ENCODE measurements around the gene NEDD8.
A peak's percentile ranks its signal among the peaks of the same experiment; 100 is the strongest.

NEDD8 gene

DNA sequence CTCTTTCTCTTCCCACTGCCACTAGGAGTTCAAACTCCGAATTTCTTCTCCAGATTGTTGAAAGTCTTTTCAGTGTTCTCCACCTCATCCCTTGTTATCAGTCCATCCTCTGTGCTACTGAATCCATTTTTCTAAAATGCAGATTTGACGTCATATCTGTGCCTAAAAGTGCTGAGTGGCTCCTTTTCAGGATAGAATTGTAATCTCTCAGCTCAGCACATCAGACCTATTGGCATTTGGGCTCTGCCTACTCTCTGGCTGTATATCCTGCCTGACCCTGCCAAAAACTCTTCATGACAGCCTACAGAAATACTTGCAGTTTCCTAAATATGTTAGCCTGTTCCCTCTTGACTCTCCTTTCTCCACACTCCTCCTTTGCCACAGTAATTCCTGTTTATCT lies 40.3 kb upstream of the NEDD8 start:
- Histone ChIP-seq H3K4me1 (ENCODE audit: control insufficient read depth in 1 of 2, insufficient read depth in 2 of 2, low read length in 2 of 2) (peaks cover 20 to 27% of the 10 kb centered on the region in 2 donors), H3K4me3 (ENCODE audit: low read depth in 1 of 2, low read length in 2 of 2) (no peak overlapping the region), H3K36me3 (ENCODE audit: control insufficient read depth in 1 of 2, insufficient read depth in 2 of 2, low read length in 2 of 2) (peaks cover 8 to 22% of the 10 kb centered on the region in 2 donors), H3K27ac (ENCODE audit: low read depth, low read length) (no peak overlapping the region), H3K9ac (ENCODE audit: low read depth in 1 of 2, low read length in 2 of 2) (peak overlapping the region in 1 of 2 donors; percentile 8), H3K27me3 (ENCODE audit: control insufficient read depth in 1 of 2, insufficient read depth in 2 of 2, low read length in 2 of 2) (no peaks in the 10 kb centered on the region), H3K9me3 (ENCODE audit: control insufficient read depth in 1 of 2, low read length in 2 of 2) (no peaks in the 10 kb centered on the region)

DNA sequence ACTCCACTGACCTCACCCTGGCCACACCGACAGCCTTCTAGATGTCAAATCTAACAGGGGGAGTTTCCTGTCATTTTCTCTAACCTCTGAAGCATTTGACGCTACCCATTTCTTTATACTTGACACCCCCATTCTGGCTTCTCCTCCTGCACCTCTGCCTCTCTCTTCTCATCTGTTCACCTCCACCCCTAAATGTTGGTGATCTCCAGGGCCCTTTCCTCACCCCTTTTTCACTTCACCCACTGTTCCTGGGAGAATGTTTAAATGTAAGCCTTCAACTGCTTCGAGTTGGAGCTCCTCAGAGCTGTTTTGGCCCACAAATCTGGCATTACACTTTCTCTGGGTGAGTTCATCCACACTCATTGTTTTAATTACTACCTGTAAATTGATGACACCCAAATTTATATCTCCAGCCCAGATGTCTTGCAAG lies 39.7 kb upstream of the NEDD8 start:
- peaks cover 20 to 27% of the 10 kb centered on the region in 2 donors for H3K4me1 ChIP-seq (ENCODE audit: control insufficient read depth in 1 of 2, insufficient read depth in 2 of 2, low read length in 2 of 2)
- no peaks in the 10 kb centered on the region for H3K9me3 ChIP-seq (ENCODE audit: control insufficient read depth in 1 of 2, low read length in 2 of 2)
- H3K27ac ChIP-seq (ENCODE audit: low read depth, low read length) = peak overlapping the region; percentile 96
- H3K27me3 ChIP-seq (ENCODE audit: control insufficient read depth in 1 of 2, insufficient read depth in 2 of 2, low read length in 2 of 2) = no peaks in the 10 kb centered on the region
- H3K9ac ChIP-seq (ENCODE audit: low read depth in 1 of 2, low read length in 2 of 2) = peak overlapping the region; percentile 96 to 98
- peaks cover 13 to 28% of the 10 kb centered on the region in 2 donors for H3K36me3 ChIP-seq (ENCODE audit: control insufficient read depth in 1 of 2, insufficient read depth in 2 of 2, low read length in 2 of 2)
- H3K4me3 ChIP-seq (ENCODE audit: low read depth in 1 of 2, low read length in 2 of 2) = peak overlapping the region; percentile 91 to 94

DNA sequence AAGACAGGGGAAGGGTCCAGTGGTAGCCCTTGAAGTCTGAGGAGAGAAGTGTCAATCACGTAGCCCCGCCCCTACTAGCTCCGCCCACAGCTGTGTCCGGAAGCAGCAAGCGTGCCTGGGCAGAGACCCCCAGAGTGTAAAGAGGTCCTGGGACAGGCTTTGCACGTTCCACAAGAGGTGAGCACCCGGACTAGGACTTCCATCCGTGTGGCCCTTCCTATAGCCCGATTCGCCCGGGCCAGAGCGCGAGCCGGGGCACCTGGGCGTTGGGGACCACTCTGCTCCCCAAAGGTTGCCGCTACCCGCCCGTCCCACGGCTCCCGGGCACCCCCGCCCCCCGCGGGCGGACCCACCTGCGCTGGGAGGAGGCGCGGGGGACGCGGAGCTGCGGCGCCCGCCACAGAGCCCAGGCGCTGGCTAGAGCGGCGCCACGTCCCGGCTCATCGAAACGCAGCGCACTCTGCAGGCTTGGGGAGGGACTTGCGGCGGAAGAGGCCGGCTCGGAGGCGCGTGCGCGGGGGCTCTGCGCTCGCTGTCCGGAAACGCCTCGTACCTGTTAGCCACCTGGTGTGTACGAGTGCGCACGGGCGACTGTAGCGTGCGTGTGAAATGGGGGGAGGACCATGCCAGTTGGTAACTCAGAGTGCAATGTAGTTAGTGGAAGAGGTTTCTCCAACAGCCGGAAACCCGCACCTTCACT lies 39.1 kb upstream of the NEDD8 start, which contains the start of gene RABGGTA:
Gene RABGGTA, minus strand, starts transcription at position 464 of the 700 bp plus-strand sequence. CDS start 482 bp downstream, outside the sequence.
- H3K36me3 ChIP-seq (ENCODE audit: control insufficient read depth in 1 of 2, insufficient read depth in 2 of 2, low read length in 2 of 2) = peaks cover 18 to 33% of the 10 kb centered on the region in 2 donors
- H3K4me1 ChIP-seq (ENCODE audit: control insufficient read depth in 1 of 2, insufficient read depth in 2 of 2, low read length in 2 of 2) = peaks cover 20 to 27% of the 10 kb centered on the region in 2 donors
- H3K9ac ChIP-seq (ENCODE audit: low read depth in 1 of 2, low read length in 2 of 2) = peak within 1 kb of the TSS; percentile 96 to 98
- peak within 1 kb of the TSS; percentile 91 to 94 for H3K4me3 ChIP-seq (ENCODE audit: low read depth in 1 of 2, low read length in 2 of 2)
- H3K27me3 ChIP-seq (ENCODE audit: control insufficient read depth in 1 of 2, insufficient read depth in 2 of 2, low read length in 2 of 2) = no peaks in the 10 kb centered on the region
- peak within 1 kb of the TSS; percentile 96 for H3K27ac ChIP-seq (ENCODE audit: low read depth, low read length)
- H3K9me3 ChIP-seq (ENCODE audit: control insufficient read depth in 1 of 2, low read length in 2 of 2) = no peaks in the 10 kb centered on the region

DNA sequence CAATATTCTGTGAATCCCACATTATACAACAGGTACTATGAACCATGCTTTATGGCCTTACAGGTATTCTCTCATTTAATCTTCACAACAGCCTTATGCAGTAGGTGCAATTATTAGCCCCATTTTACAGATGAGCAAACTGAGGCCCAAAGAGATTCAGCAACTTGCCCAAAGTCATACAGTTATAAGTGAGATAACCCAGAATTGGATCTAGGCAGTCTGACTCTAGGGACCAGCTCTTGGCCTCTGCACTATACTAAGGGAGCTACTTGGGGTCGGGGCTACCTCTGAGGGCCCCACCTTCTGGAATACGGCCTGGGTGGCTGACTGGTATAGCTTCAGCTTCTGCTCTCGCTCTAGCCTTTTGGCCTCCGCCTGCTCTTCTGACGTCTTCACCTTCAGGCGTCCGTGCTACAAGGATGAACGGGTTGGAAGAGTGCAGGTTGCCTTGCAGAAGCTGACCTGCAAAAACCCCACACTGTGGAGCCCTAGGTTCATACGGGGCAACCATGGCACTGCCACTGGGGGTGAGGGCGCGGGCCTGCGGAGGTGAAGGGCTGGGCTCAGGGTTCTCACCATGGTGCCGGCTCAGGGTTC lies 38.5 kb upstream of the NEDD8 start:
- H3K27me3 ChIP-seq (ENCODE audit: control insufficient read depth in 1 of 2, insufficient read depth in 2 of 2, low read length in 2 of 2) = no peaks in the 10 kb centered on the region
- peaks cover 18 to 27% of the 10 kb centered on the region in 2 donors for H3K4me1 ChIP-seq (ENCODE audit: control insufficient read depth in 1 of 2, insufficient read depth in 2 of 2, low read length in 2 of 2)
- peak overlapping the region; percentile 96 for H3K27ac ChIP-seq (ENCODE audit: low read depth, low read length)
- no peaks in the 10 kb centered on the region for H3K9me3 ChIP-seq (ENCODE audit: control insufficient read depth in 1 of 2, low read length in 2 of 2)
- peak overlapping the region; percentile 91 to 94 for H3K4me3 ChIP-seq (ENCODE audit: low read depth in 1 of 2, low read length in 2 of 2)
- peak overlapping the region; percentile 96 to 98 for H3K9ac ChIP-seq (ENCODE audit: low read depth in 1 of 2, low read length in 2 of 2)
- H3K36me3 ChIP-seq (ENCODE audit: control insufficient read depth in 1 of 2, insufficient read depth in 2 of 2, low read length in 2 of 2) = peaks cover 22 to 40% of the 10 kb centered on the region in 2 donors

DNA sequence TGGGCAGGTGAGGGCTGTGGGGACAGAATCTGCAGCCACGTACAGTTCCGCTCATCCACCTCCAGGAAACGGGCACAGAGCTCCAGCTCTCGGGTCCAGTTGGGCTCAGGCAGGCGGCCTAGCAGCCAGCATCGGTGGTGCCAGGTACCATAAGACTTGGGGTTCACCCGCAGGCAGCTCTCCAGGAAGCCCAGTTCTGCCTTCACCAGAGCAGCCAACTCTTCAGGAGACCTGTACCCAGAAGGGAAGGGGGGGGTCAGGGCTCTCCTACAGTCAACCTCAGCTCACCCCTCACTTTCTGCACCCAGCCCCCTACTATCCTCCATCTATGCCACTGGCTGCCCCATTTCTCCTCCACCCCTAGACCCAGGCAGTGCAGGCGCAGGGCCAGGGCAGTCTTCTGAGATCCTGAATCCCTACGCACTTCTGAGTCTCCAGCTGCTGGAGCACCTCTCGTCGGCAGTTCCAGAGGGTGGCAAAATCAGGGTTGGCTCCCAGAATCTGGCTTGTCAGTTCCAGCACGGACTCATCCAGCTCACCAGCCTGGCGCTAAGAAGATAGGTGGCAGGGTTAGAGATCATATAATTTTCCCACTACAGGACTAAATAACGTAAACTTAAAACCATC lies 37.9 kb upstream of the NEDD8 start:
- H3K4me1 ChIP-seq (ENCODE audit: control insufficient read depth in 1 of 2, insufficient read depth in 2 of 2, low read length in 2 of 2) = peaks cover 18 to 27% of the 10 kb centered on the region in 2 donors
- H3K9me3 ChIP-seq (ENCODE audit: control insufficient read depth in 1 of 2, low read length in 2 of 2) = no peaks in the 10 kb centered on the region
- no peak overlapping the region for H3K4me3 ChIP-seq (ENCODE audit: low read depth in 1 of 2, low read length in 2 of 2)
- no peak overlapping the region for H3K9ac ChIP-seq (ENCODE audit: low read depth in 1 of 2, low read length in 2 of 2)
- peaks cover 22 to 46% of the 10 kb centered on the region in 2 donors for H3K36me3 ChIP-seq (ENCODE audit: control insufficient read depth in 1 of 2, insufficient read depth in 2 of 2, low read length in 2 of 2)
- H3K27ac ChIP-seq (ENCODE audit: low read depth, low read length) = no peak overlapping the region
- no peaks in the 10 kb centered on the region for H3K27me3 ChIP-seq (ENCODE audit: control insufficient read depth in 1 of 2, insufficient read depth in 2 of 2, low read length in 2 of 2)

DNA sequence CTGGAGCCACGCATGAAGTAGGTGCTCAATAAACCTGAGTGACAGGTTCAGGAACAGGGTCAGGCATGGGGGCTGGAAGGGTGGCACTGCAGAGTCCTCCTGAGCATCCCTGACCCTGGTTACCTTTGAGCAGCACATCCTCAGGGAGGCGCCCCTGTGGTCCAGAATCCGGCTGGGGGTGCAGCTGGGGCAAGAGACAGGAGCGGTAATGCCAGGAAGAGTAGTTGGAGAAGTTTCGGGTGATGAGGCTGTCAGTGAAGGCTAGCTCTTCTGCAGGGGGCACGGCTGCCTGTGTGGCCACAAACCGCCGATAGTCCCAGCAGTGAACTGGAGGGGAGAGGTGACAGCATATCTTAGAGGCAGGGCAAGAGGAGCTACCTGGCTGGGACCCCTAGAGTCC lies 37.2 kb upstream of the NEDD8 start:
- no peaks in the 10 kb centered on the region for H3K9me3 ChIP-seq (ENCODE audit: control insufficient read depth in 1 of 2, low read length in 2 of 2)
- no peaks in the 10 kb centered on the region for H3K27me3 ChIP-seq (ENCODE audit: control insufficient read depth in 1 of 2, insufficient read depth in 2 of 2, low read length in 2 of 2)
- H3K9ac ChIP-seq (ENCODE audit: low read depth in 1 of 2, low read length in 2 of 2) = no peak overlapping the region
- H3K27ac ChIP-seq (ENCODE audit: low read depth, low read length) = no peak overlapping the region
- no peak overlapping the region for H3K4me3 ChIP-seq (ENCODE audit: low read depth in 1 of 2, low read length in 2 of 2)
- H3K36me3 ChIP-seq (ENCODE audit: control insufficient read depth in 1 of 2, insufficient read depth in 2 of 2, low read length in 2 of 2) = peaks cover 22 to 50% of the 10 kb centered on the region in 2 donors
- H3K4me1 ChIP-seq (ENCODE audit: control insufficient read depth in 1 of 2, insufficient read depth in 2 of 2, low read length in 2 of 2) = peaks cover 18 to 26% of the 10 kb centered on the region in 2 donors

DNA sequence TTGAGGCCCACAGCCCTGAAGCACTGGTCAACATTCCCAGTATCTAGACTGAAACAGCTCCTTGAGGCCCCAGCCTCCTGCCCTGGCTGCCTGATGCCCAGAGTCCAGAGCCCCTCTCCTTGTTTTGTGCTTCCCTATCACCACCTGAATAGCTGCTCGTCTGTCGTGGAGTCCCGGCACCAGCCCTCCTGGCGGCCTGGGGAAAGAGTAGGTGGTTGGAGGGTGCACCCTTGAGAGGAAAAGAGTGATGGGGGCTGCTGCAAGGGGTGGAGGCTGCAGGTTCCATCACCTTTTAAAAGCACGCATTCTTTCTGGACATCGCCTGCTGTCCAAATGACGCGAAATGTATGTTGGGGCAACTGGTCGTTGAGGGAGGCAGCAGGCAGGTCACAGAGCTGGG lies 36.1 kb upstream of the NEDD8 start:
- H3K4me3 ChIP-seq (ENCODE audit: low read depth in 1 of 2, low read length in 2 of 2) = no peak overlapping the region
- peaks cover 22 to 53% of the 10 kb centered on the region in 2 donors for H3K36me3 ChIP-seq (ENCODE audit: control insufficient read depth in 1 of 2, insufficient read depth in 2 of 2, low read length in 2 of 2)
- no peaks in the 10 kb centered on the region for H3K9me3 ChIP-seq (ENCODE audit: control insufficient read depth in 1 of 2, low read length in 2 of 2)
- H3K27me3 ChIP-seq (ENCODE audit: control insufficient read depth in 1 of 2, insufficient read depth in 2 of 2, low read length in 2 of 2) = no peaks in the 10 kb centered on the region
- H3K27ac ChIP-seq (ENCODE audit: low read depth, low read length) = no peak overlapping the region
- H3K4me1 ChIP-seq (ENCODE audit: control insufficient read depth in 1 of 2, insufficient read depth in 2 of 2, low read length in 2 of 2) = peaks cover 13 to 17% of the 10 kb centered on the region in 2 donors
- H3K9ac ChIP-seq (ENCODE audit: low read depth in 1 of 2, low read length in 2 of 2) = no peak overlapping the region

DNA sequence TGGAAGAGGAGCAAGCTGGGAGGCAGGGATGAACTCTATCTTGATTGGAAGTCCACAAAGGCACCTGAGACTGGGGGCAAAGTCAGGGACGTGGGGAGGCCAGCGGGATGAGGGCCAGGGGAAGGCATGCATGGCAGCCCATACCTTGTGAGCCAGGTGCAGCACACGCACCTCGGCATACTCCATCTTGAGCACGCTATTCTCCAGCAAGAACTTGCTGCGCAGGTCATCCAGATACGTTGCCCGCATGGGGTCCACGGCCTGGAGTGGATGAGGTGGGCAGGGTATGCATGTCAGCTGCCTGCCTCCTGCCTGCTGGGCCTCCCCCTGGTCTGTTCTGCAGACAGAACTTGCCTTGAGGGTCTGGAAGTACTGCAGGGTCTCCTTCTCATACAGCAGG lies 35.3 kb upstream of the NEDD8 start:
- H3K4me1 ChIP-seq (ENCODE audit: control insufficient read depth in 1 of 2, insufficient read depth in 2 of 2, low read length in 2 of 2) = peaks cover 13% of the 10 kb centered on the region in 2 donors
- H3K9me3 ChIP-seq (ENCODE audit: control insufficient read depth in 1 of 2, low read length in 2 of 2) = no peaks in the 10 kb centered on the region
- no peak overlapping the region for H3K4me3 ChIP-seq (ENCODE audit: low read depth in 1 of 2, low read length in 2 of 2)
- H3K9ac ChIP-seq (ENCODE audit: low read depth in 1 of 2, low read length in 2 of 2) = no peak overlapping the region
- H3K36me3 ChIP-seq (ENCODE audit: control insufficient read depth in 1 of 2, insufficient read depth in 2 of 2, low read length in 2 of 2) = peaks cover 22 to 53% of the 10 kb centered on the region in 2 donors
- H3K27me3 ChIP-seq (ENCODE audit: control insufficient read depth in 1 of 2, insufficient read depth in 2 of 2, low read length in 2 of 2) = no peaks in the 10 kb centered on the region
- H3K27ac ChIP-seq (ENCODE audit: low read depth, low read length) = no peak overlapping the region

DNA sequence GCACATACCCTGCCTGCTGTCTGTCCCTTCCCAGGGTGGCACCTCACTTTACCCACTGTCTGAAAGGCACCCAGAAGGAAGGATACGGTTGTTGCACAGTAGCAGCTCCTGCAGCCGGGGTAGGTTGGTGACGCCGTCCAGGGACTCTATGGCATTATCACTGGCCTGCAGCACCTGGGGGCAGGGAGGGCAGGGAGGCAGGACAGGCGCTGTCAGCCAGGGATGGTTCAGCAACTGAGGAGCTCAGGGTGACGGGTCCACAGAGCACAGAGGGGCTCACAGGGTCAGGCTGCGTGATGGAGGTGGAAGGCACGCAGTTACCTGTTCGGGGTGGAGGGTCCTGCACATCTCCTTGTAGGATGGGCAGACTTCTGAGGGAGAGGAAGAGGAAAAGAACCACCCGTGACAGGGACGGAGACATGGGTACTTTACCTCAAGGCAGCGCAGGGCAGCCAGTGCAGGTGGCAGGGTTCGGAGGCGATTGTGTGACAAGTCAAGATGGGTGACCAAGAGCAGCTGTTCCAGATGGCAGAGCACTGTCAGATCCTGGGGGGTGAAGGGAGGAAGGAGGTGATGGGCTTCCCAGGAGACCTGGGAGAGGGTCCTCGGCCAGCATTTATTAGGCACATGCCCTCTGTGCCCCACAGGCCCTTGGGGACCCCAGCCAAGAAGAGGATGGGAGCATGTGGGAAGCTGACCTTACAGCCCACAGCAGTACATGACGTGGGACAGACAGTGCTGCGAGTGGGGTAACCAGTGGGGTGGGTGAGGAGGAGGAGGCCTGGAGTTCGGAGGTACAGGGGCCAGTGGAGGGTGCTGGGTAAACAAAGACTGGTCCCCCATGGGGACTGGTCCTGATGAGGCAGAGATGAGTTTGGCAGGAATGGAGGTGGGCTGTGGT lies 34.4 kb upstream of the NEDD8 start:
- no peak overlapping the region for H3K27ac ChIP-seq (ENCODE audit: low read depth, low read length)
- peaks cover 4 to 6% of the 10 kb centered on the region in 2 donors for H3K4me1 ChIP-seq (ENCODE audit: control insufficient read depth in 1 of 2, insufficient read depth in 2 of 2, low read length in 2 of 2)
- H3K36me3 ChIP-seq (ENCODE audit: control insufficient read depth in 1 of 2, insufficient read depth in 2 of 2, low read length in 2 of 2) = peaks cover 22 to 53% of the 10 kb centered on the region in 2 donors
- H3K4me3 ChIP-seq (ENCODE audit: low read depth in 1 of 2, low read length in 2 of 2) = no peak overlapping the region
- H3K9me3 ChIP-seq (ENCODE audit: control insufficient read depth in 1 of 2, low read length in 2 of 2) = no peaks in the 10 kb centered on the region
- no peaks in the 10 kb centered on the region for H3K27me3 ChIP-seq (ENCODE audit: control insufficient read depth in 1 of 2, insufficient read depth in 2 of 2, low read length in 2 of 2)
- no peak overlapping the region for H3K9ac ChIP-seq (ENCODE audit: low read depth in 1 of 2, low read length in 2 of 2)

Data from duodenal mucosa (tissue), 2 donors.